HG02798 (cell line): Measurements from ENCODE around the gene DCANP1.

Source experiments
- ATAC-seq: cut with Tn5 transposase; IDR thresholded peaks from one replicate; pipeline ENCODE4 v1.9.1; 2021; ENCODE audit warnings: mild to moderate bottlenecking; ENCODE audit not compliant: unreplicated experiment, poor library complexity

The DCANP1 gene

GRCh38 chr5:135481387-135481786 lies 34.2 kb upstream of the DCANP1 start:
- ATAC-seq: no peak

- ATAC-seq: no peak
Observed at GRCh38 chr5:135480511-135480910, 33.4 kb upstream of the DCANP1 start.

- no peak for ATAC-seq
Observed at GRCh38 chr5:135478938-135479337, 31.8 kb upstream of the DCANP1 start.

DNA sequence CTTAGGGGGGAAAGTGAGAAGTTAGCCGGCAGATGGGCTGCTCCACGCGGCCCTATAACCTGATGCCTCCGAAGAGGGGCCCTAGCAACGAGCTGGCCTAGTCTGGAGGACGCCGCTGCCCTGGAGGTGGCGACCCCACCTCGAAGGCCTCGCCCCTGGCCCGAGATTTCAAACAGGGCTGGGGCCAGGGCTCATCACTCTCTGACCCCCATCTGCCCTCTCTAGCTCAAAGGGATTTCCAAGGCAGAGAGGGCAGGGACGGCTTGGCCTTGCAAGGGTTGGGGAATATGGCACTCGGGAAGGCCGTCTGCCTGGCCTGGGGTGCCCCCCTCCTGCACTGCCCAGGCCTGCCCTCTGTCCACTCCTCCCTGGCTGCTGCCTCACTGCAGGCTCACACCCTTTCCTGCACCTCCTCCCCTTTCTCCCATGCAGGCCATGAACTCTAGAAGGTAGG lies 30.5 kb upstream of the DCANP1 start:
- no peak for ATAC-seq

DNA sequence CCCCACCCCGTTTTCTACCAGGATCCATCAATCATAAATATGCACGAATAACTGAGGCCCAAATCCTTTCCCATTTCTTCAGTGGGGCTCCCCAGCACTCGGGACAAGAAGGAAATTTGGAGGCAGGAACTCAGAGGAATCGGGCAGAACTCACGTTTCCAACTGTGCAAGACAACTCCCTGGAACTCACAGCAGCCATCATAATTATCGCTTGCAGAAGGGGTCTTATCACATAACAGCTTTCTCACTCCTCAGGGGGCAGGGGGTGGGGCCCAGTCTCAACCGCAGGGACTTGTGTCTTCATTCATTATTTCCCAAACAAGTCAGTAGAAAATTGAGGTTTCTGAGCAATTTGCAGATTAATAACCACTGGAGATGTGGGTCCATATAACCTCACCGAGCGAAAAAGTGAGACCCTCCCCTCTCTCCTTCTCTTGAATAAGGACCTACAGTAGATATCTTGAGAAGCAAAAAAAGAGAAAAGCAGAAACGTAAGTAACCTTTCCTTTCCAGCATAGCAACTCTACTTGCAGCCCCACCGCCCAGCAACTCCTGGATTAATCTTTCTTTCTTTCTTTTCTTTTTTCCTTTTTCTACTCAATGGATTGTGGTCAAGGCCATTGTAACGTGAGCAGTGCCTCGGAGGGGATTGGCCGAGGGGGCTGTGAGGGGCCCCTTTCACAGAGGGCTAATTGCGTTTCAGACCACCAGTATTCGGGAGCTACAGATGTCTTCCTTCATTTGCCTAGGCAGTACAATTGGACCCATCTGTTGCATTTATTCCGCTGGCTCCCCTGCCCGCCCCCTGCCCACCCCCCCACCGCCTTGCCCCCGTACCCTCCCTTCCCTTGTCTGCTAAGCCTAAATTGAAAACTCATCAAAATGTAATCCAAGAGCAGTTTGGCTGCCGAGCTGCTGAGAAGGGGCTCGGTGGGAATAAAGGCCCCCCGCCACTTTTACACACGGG lies 29.8 kb upstream of the DCANP1 start:
- ATAC-seq: no peak

DNA sequence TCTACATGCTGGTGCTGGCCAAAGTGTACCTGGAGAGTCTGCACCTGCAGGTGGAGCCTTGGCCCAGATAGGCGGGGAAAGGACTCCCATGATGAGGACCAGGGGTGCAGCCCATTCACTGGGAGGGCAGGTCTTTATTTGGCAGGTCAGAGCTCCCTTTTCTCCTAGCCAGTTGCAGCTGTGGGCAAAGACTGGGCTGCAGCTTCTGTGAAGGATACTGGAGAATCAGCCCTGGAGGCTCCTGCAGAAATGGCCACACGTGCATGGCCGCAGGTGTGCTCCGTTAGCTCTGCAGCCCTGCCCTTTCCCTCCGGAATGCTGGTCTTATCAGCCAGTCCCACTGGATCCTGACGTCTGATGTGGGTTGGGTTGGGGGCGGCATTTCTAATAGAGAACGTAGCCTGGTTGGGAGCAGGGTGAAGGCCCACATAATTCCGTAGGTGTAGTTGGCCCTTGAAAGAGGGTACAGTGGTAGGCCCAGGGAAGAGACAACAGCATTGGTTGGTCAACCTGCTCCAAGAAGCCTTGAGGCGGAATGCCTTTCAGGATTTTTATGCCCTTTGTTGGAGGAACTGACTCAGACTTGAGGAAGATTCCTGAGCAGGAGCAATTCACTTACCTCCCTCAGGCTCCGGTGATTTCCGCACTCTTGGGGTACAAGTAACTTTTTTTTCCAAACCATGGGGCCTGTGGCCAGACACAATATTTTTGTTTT lies 27.0 kb upstream of the DCANP1 start:
- ATAC-seq: no peak

DNA sequence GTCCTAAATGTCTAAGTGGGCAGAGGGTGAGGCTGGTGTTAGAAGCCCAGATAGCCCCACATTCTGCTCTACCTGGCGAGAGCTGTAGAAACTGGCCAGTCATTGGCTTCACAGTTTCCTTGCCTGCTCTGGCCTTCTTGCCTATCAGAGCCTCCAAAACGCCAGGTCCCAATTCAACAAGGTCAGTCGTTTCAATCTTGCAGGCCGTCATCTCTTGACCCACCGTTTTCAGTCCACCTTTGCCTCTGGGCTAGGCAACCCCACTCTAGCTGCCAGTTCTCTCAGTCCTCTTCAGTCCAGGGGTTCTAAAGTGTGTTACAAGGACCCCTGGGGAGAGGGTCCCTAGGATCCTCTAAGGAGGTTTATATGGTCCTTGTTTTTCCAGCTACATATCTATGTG lies 25.0 kb upstream of the DCANP1 start:
- ATAC-seq: no peak

- no peak for ATAC-seq
Observed at GRCh38 chr5:135471726-135472125, 24.6 kb upstream of the DCANP1 start.

DNA sequence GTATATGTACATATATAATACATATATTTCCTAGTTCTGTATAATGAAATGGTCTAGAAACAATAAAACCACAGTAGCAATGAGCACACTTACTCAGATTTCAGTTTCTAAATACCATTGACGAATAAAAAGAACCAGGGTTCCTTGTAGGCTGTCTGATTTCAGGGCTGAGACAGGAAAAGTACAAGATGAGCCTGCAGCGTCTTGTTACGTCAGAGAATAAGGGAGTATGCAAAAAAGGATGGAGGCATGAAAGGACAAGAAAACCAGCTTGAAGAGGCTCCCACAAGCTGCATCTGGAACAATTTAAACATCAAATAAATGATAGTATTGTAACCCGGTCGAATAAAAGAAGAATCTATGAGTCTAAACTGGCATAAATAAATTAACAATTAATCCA lies 22.8 kb upstream of the DCANP1 start:
- no peak for ATAC-seq

GRCh38 chr5:135468541-135468940 lies 21.4 kb upstream of the DCANP1 start:
- no peak for ATAC-seq

DNA sequence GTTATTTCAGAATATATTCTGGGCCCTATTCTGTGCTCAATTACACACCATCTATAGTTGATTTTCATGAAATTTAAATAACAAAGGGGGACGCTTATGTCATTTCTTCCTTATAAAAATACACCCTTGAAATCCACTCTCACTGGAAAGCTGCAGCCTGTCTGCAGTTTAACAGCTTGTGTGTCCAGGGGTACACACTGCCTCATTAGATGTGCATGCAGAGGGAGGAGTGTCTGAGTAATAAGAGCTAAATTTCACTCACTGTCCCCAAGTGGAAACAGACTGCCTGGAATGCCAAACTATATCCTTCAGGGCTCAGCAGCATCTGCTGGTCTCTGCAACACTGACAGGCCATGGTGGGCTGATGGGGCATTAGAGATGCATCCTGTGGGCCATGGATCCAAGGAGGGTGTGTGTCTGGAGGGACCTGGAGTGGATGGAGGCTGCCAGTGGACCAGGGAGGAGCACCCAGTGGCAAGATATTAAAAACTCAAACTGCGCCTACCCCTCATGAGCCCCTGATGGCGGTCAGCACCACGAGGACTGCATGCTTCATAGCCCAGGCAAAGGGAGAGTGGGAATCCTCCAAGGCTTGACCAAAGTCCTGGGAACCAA lies 20.8 kb upstream of the DCANP1 start:
- ATAC-seq: no peak

GRCh38 chr5:135467051-135467625 lies 20.0 kb upstream of the DCANP1 start:
- ATAC-seq: no peak

- ATAC-seq: peak; percentile 69
Observed at GRCh38 chr5:135466178-135467050, 19.3 kb upstream of the DCANP1 start.

- ATAC-seq: no peak
Observed at GRCh38 chr5:135465391-135466122, 18.4 kb upstream of the DCANP1 start.

DNA sequence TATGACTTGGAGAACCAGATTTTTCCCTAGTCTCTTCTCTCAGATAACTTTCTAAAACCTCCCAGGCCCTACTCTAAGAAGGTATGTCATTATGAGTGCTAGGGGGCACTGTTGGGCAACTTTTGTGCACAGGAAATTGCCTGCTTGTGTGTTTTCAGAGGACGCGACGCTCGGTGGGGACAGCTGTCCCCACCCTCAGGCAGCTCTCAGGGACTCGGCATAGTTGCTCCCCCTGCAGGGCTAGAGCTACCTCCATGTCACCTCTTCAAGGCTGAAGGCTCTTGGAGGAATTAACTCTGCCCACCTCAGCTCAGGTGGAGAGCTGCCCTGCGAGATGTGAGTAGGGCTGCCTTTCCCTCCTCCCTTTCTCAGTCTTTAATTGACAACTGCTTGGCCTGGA lies 15.2 kb upstream of the DCANP1 start:
- ATAC-seq: peak; percentile 61

DNA sequence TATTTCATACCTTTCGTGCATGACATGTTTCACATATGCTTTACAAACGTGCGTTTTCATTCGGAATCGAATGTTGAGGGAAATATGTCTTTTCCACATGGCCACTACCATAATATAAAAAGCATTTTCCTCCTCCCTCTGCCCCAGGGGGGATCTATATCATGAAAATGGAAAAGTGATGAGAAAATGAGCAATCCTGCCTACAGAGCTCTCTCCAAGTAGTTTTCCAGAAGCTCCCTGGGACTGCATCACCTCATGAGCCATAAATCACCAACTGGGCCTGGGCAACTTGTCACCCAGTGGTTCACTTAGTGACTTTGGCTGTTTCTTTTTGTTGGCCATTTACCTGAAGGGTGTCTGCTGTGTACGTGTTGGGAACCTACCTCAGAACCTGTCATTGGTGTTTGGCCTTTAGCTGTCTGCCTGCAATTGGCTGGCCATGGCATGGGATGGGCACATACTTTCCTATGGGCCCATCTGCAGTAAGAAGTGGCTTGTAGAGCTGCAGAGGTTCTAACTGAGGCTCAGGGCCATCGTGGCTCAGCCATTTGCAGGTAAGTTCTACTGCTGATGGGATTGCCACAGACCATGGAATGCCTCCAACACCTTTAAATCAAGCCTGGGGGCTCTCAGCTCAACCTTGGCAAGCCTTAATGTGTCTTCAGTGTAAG lies 14.5 kb upstream of the DCANP1 start:
- ATAC-seq: no peak

DNA sequence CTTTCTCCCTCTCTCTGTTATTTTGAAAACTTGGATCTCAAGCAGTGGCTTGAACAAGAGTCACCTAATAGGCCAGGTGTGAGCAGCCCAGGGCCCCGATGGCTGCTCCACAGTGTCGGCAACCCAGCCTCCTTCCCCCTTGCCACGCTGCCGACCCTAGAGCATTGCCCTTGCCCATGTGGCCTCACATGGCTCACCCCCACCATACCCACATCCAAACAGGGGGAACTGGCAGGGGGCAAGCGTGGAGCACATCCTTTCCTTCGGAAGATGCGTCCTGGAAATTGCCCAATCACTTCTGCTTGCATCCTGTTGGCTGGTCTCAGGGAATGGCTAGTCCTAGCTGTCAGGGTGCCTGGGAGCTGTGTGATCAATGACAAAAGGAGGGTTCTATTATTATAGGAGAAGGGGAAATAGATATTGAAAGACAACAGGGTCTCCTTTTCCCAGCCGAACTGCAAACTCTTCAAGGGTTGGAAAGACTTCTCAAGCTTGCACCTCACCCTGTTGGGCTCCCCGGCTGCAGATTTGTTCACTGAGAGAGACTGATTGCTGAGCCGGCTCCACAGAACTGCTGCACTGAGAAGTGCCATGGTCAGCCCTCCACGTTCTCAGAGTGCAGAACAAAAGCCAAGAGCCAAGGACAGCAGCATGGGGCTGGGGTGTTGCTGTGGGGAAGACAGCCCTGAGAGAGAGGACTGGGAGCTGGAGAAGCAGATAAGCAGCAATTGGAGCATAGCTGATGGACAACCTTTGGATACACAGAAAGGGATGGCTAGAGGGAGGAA lies 13.3 kb upstream of the DCANP1 start:
- ATAC-seq: no peak

- ATAC-seq: no peak
Observed at GRCh38 chr5:135458921-135459331, 11.8 kb upstream of the DCANP1 start.
